Effector memory CD4-positive, alpha-beta T cell (primary cell): ENCODE measurements around the gene CSAG1.
"Not testable (repeated sequence)": the region's sequence is repeated elsewhere in the genome, so short reads cannot be mapped to it uniquely, and the experiment has no call there.

Experiments
- DNase-seq, 3 donors: peaks; one replicate each; pipeline ENCODE4 v3.0.0-alpha.2; 2020
- H3K27ac ChIP-seq: 2 replicates; pipeline ENCODE4 v1.7.0; 2013; ENCODE audit warnings: mild to moderate bottlenecking, low read length, moderate library complexity; ENCODE audit not compliant: insufficient read depth, poor library complexity, severe bottlenecking
- H3K27me3 ChIP-seq: replicated peaks from 2 replicates; pipeline ENCODE4 v1.7.0; 2013; ENCODE audit warnings: mild to moderate bottlenecking, low read length; ENCODE audit not compliant: insufficient read depth, control insufficient read depth, poor library complexity, severe bottlenecking
- H3K36me3 ChIP-seq: 2 replicates; pipeline ENCODE4 v1.7.0; 2013; ENCODE audit warnings: mild to moderate bottlenecking, low read length, moderate library complexity; ENCODE audit not compliant: control insufficient read depth, insufficient read depth
- H3K4me1 ChIP-seq: 2 replicates; pipeline ENCODE4 v1.7.0; 2013; ENCODE audit warnings: low read length, mild to moderate bottlenecking; ENCODE audit not compliant: control insufficient read depth, insufficient read depth, poor library complexity, severe bottlenecking
- H3K4me3 ChIP-seq: 2 replicates; pipeline ENCODE4 v1.7.0; 2013; ENCODE audit warnings: low read length, low read depth, mild to moderate bottlenecking; ENCODE audit not compliant: insufficient read depth, poor library complexity, severe bottlenecking
- H3K9me3 ChIP-seq: 2 replicates; pipeline ENCODE4 v1.7.0; 2013; ENCODE audit warnings: mild to moderate bottlenecking, low read length, moderate library complexity; ENCODE audit not compliant: control insufficient read depth

The CSAG1 gene

DNA sequence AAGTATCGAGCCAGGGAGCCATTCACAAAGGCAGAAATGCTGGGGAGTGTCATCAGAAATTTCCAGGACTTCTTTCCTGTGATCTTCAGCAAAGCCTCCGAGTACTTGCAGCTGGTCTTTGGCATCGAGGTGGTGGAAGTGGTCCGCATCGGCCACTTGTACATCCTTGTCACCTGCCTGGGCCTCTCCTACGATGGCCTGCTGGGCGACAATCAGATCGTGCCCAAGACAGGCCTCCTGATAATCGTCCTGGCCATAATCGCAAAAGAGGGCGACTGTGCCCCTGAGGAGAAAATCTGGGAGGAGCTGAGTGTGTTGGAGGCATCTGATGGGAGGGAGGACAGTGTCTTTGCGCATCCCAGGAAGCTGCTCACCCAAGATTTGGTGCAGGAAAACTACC, 3.0 kb upstream of the CSAG1 start:
- not testable (repeated sequence) for H3K27me3 ChIP-seq, H3K9me3 ChIP-seq, H3K27ac ChIP-seq, H3K36me3 ChIP-seq, DNase-seq, H3K4me1 ChIP-seq, H3K4me3 ChIP-seq

DNA sequence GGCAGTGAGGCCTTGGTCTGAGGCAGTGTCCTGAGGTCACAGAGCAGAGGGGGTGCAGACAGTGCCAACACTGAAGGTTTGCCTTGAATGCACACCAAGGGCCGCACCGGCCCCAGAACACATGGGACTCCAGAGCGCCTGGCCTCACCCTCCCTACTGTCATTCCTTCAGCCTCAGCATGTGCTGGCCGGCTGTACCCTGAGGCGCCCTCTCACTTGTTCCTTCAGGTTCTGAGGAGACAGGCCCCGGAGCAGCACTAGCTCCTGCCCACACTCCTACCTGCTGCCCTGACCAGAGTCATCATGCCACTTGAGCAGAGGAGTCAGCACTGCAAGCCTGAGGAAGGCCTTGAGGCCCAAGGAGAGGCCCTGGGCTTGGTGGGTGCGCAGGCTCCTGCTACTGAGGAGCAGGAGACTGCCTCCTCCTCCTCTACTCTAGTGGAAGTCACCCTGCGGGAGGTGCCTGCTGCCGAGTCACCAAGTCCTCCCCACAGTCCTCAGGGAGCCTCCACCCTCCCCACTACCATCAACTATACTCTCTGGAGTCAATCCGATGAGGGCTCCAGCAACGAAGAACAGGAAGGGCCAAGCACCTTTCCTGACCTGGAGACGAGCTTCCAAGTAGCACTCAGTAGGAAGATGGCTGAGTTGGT, 2.5 kb upstream of the CSAG1 start:
- Histone ChIP-seq H3K9me3 (no peaks in the 10 kb centered on the region), H3K27me3 (no peaks in the 10 kb centered on the region), H3K4me3 (no peak overlapping the region), H3K36me3 (no peaks in the 10 kb centered on the region), H3K27ac (no peak overlapping the region), H3K4me1 (no peaks in the 10 kb centered on the region)
- DNase-seq: no peak

DNA sequence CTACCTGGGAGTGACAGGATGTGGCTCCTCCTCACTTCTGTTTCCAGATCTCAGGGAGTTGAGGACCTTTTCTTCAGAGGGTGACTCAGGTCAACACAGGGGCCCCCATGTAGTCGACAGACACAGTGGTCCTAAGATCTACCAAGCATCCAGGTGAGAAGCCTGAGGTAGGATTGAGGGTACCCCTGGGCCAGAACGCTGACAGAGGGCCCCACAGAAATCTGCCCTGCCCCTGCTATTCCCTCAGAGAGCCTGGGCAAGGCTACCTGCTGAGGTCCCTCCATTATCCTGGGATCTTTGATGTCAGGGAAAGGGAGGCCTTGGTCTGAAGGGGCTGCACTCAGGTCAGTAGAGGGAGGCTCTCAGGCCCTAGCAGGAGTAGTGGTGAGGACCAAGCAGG, 1.6 kb upstream of the CSAG1 start:
- DNase-seq: no peak
- no peak overlapping the region for H3K4me3 ChIP-seq

DNA sequence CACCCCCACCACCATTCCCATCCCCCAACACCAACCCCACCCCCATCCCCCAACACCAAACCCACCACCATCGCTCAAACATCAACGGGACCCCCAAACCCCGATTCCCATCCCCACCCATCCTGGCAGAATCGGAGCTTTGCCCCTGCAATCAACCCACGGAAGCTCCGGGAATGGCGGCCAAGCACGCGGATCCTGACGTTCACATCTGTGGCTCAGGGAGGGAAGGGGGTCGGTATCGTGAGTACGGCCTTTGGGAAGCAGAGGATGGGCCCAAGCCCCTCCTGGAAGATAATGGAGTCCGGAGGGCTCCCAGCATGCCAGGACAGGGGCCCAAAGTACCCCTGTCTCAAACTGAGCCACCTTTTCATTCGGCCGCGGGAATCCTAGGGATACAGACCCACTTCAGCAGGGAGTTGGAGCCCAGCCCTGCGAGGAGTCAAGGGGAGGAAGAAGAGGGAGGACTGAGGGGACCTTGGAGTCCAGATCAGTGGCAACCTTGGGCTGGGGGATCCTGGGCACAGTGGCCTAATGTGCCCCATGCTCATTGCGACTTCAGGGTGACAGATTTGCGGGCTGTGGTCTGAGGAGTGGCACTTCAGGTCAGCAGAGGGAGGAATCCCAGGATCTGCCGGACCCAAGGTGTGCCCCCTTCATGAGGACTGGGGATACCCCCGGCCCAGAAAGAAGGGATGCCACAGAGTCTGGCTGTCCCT, 780 bp upstream of the CSAG1 start:
- not testable (repeated sequence) for H3K36me3 ChIP-seq, H3K27ac ChIP-seq, H3K4me1 ChIP-seq, H3K4me3 ChIP-seq, H3K9me3 ChIP-seq, H3K27me3 ChIP-seq, DNase-seq

More for the DNA sequence above, 1.6 kb upstream of the CSAG1 start:
- Histone ChIP-seq H3K27ac (no peak overlapping the region), H3K4me1 (no peaks in the 10 kb centered on the region), H3K9me3 (no peaks in the 10 kb centered on the region), H3K27me3 (no peaks in the 10 kb centered on the region), H3K36me3 (no peaks in the 10 kb centered on the region)

DNA sequence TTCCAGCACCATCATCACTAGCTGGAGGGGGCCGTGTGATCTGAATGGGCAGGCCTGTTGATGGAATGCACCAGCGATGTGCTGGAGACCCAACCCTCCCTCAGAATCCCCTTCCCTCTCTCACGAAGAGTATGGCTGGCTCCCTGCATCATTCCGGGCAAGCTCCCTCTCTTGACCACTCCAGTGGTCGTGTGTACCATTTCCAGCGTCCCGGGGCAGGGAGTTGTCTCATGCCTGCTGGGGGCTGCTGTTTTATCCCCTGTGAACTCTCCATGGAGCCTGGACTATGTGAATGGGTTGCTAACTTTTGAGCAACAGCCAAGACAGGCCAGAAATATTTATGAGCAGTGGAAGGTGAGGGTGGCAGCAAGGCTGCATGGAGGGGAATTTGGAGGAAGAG, 8.1 kb downstream of the CSAG1 start:
- Histone ChIP-seq H3K9me3 (no peaks in the 10 kb centered on the region), H3K36me3 (no peaks in the 10 kb centered on the region), H3K4me3 (no peak overlapping the region), H3K4me1 (no peaks in the 10 kb centered on the region), H3K27me3 (no peaks in the 10 kb centered on the region), H3K27ac (no peak overlapping the region)
- no peak for DNase-seq

DNA sequence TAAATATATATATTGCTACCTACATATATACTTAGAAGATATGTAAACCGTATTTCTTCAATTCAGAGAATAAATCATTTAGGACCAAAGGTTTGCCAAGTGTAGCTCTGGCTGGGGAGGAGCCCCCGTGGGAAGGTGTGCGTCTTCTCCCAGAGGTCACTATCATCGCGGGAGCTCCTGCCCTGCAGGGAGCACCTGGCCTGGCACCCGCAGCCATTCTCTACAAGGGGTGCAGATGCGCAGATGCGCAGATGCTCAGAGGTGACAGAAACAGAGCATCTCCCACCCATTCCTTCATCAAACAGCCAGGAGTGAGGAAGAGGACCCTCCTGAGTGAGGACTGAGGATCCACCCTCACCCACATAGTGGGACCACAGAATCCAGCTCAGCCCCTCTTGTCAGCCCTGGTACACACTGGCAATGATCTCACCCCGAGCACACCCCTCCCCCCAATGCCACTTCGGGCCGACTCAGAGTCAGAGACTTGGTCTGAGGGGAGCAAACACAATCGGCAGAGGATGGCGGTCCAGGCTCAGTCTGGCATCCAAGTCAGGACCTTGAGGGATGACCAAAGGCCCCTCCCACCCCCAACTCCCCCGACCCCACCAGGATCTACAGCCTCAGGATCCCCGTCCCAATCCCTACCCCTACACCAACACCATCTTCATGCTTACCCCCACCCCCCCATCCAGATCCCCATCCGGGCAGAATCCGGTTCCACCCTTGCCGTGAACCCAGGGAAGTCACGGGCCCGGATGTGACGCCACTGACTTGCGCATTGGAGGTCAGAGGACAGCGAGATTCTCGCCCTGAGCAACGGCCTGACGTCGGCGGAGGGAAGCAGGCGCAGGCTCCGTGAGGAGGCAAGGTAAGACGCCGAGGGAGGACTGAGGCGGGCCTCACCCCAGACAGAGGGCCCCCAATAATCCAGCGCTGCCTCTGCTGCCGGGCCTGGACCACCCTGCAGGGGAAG, 19.4 kb downstream of the CSAG1 start, which contains the start of gene MAGEA2B:
TSS of gene MAGEA2B (plus strand) at position 814 of the 973 bp plus-strand sequence. CDS start 2,479 bp downstream, outside the sequence.
- H3K4me1 ChIP-seq, DNase-seq, H3K36me3 ChIP-seq, H3K27me3 ChIP-seq, H3K27ac ChIP-seq, H3K9me3 ChIP-seq, H3K4me3 ChIP-seq: not testable (repeated sequence)

DNA sequence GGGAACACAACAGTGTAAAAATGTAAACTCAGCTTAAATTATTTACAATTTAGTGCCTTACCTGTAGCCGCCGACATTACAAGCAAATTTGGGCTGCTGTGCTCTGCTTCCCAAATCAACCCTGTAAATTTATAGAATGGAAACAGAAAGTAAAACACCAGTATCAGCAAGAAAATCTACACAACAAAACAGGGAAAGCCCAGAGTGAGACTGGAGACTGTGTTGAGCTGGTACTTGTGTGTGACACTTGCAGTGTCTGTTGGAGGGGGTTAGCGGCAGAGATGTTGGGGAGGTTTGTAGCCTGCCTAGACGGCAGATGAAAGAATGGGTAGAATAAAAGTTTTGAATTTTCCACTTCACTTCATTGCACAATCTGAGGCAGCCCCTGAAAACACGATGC, 20.3 kb downstream of the CSAG1 start:
- not testable (repeated sequence) for DNase-seq, H3K27ac ChIP-seq, H3K27me3 ChIP-seq, H3K9me3 ChIP-seq, H3K4me3 ChIP-seq, H3K4me1 ChIP-seq, H3K36me3 ChIP-seq

DNA sequence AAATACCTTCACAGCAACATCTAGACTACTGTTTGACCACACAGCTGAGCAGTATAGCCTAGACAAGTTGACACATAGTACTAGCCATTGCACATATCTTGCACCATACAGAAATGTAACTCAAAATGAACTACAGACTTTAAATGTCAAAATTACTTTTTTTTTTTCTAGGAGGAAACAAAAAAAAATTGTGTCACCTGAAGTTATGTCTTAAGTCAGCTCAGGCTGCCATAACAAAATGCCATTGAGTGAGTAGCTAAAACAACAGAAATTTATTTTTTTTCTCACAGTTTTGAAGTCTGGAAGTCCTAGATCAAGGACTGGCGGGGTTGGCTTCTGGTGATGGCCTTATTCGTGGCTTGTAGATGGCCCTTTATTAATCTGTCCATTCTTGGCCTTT, 24.3 kb downstream of the CSAG1 start, which contains the start of gene CSAG2:
TSS of gene CSAG2 (minus strand) at position 101 of the 400 bp plus-strand sequence. CDS start 161 bp downstream, outside the sequence.
- not testable (repeated sequence) for H3K9me3 ChIP-seq, H3K36me3 ChIP-seq, H3K27ac ChIP-seq, DNase-seq, H3K27me3 ChIP-seq, H3K4me1 ChIP-seq, H3K4me3 ChIP-seq

DNA sequence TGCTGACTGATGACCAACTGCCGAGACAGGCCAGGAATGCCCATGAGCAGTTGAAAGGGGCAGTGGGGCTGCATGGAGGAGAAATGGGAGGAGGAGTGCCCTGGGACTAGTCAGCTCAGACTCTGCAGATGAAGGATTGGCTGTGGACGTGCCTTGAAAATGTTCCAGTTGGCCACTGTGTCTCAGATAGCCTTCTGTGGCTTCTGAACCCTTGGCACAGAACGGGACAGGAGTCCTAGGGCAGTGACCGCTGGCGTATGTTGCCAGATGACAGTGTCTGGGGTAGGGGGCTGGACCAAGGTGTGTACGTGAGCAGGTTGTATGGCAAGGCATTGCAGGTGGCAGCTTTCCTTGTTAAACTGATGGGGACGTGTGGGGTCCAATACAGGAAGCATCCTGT, 27.0 kb downstream of the CSAG1 start:
- not testable (repeated sequence) for H3K27ac ChIP-seq, H3K4me3 ChIP-seq, H3K36me3 ChIP-seq, H3K4me1 ChIP-seq, H3K27me3 ChIP-seq, DNase-seq, H3K9me3 ChIP-seq
